ENCODE results near the gene ABHD5. TPM values are rescaled to one million over a fixed set of nuclear protein-coding genes. Genes with fewer than 3 reads are reported as not detected.

The ABHD5 gene
- total and polyA plus RNA-seq, 2 of the 8 experiments (the other 6 are each of a cell fraction or from before 2014, with no cell fraction given): 10.5 to 16.4 TPM

DNA sequence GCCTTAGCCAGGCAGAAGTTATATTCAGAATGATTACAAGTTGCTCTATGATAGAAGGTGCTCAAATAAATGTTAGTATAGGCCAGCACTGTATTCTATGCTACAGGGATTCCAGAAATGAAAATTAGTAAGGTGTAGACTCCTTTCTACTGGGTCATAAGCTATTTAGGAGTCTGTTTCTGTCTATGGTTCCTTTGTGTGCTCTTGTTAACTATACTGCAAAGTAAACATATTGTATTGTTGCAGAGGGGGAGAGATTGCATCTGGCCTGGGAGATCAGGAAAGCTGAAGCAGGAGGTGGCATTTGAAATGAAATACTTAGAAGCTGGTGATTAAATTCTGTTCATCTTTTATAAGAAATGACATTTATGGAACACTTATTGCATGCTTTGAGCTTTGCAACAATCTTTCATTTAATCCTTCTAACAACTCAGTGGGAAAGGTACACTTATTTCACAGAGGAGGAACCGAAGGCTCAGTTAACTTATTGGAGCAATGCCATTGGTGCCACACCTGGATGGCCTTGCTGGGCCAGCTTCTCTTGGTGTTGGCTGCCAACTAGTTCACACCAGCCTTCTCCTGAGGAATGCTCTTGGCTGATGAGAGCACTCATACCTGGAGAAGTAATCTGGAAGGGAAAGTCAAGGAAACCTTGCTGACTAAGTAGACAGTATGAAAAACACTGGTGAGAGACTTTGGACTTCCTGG, 39.1 kb downstream of the ABHD5 start:
- no peak overlapping the region for H2BK12ac ChIP-seq (ENCODE audit: low read depth, low read length)
- no peak overlapping the region for H3K4me3 ChIP-seq (ENCODE audit: extremely low read depth in 1 of 4, insufficient read depth in 2 of 4, low read depth in 3 of 4, low read length in 4 of 4)
- FAIRE-seq (no peak), DNase-seq (ENCODE audit: low read depth in 1 of 2, low spot score in 2 of 2) (no peak)
- no peaks in the 10 kb centered on the region for H3K79me2 ChIP-seq (ENCODE audit: control insufficient read depth in 1 of 2, insufficient read depth in 2 of 2, low read length in 2 of 2)
- H3K56ac ChIP-seq (replicated peaks; ENCODE audit: insufficient read length, low read depth, low read length): no peak overlapping the region
- H3K4me1 ChIP-seq (replicated peaks in 1 of 4; ENCODE audit: control insufficient read depth in 3 of 4, insufficient read depth in 4 of 4, low read length in 3 of 4): peaks cover 2 to 11% (median 5%) of the 10 kb centered on the region in 4 experiments; a peak in 5 of 7 replicates
- H3K4ac ChIP-seq (replicated peaks; ENCODE audit: insufficient read length, low read depth, low read length): no peak overlapping the region
- no peaks in the 10 kb centered on the region for H3K36me3 ChIP-seq (ENCODE audit: control insufficient read depth in 2 of 4, insufficient read depth in 4 of 4, low read length in 3 of 4)
- no peak overlapping the region for H2BK20ac ChIP-seq (ENCODE audit: low read length)
- no peak overlapping the region for H4K91ac ChIP-seq (replicated peaks; ENCODE audit: insufficient read length, low read length)
- WGBS, 2 experiments (ENCODE audit: extremely low coverage in 1 of 2, insufficient coverage in 1 of 2, insufficient read length in 1 of 2, insufficient replicate concordance in 2 of 2, low coverage in 1 of 2, low lambda C conversion rate in 2 of 2, missing lambda C conversion rate in 1 of 2): 93% methylated on average over 1 of the region's 1 CpG; no CpG with 5 or more reads in 1 of the 2 experiments
- H3K79me1 ChIP-seq (ENCODE audit: low read depth, low read length): no peaks in the 10 kb centered on the region
- H3K9me3 ChIP-seq (ENCODE audit: insufficient read depth in 2 of 2, low read depth in 1 of 2, low read length in 1 of 2): no peaks in the 10 kb centered on the region
- no peak overlapping the region for H3K4me2 ChIP-seq (ENCODE audit: insufficient read depth in 1 of 2, low read depth in 2 of 2, low read length in 2 of 2)
- no peak overlapping the region for H2AK5ac ChIP-seq (ENCODE audit: low read depth, low read length)
- no peak overlapping the region for H2AFZ ChIP-seq (ENCODE audit: low read length)
- ChIA-PET POLR2A (ENCODE audit: partially characterized antibody) (interaction anchor here (0.6 kb wide), 1 partner anchor 486 kb away, joined by 3 read pairs; no protein-coding TSS in a partner anchor), CTCF (ENCODE audit: partially characterized antibody) (interaction anchor here (0.9 kb wide), 1 partner anchor 128 kb away, joined by 3 read pairs; no protein-coding TSS in a partner anchor)
- H3K27me3 ChIP-seq (replicated peaks in 1 of 4; ENCODE audit: control insufficient read depth in 3 of 4, extremely low read depth in 1 of 4, insufficient read depth in 3 of 4, low read length in 3 of 4): no peaks in the 10 kb centered on the region
- H2BK120ac ChIP-seq (replicated peaks; ENCODE audit: low read depth, low read length): no peak overlapping the region
- no peak overlapping the region for H3K23ac ChIP-seq (ENCODE audit: insufficient read length)
- no peaks in the 10 kb centered on the region for H3K23me2 ChIP-seq (ENCODE audit: low read depth, low read length)
- H3K18ac ChIP-seq (ENCODE audit: extremely low read depth, low read length): no peak overlapping the region
- H4K5ac ChIP-seq (ENCODE audit: insufficient read length, low read depth, low read length): no peak overlapping the region
- no peak overlapping the region for H2BK5ac ChIP-seq (ENCODE audit: low read depth, low read length)
- no peak overlapping the region for H4K8ac ChIP-seq (ENCODE audit: extremely low read depth, insufficient read depth, low read length)
- no peak overlapping the region for H2BK15ac ChIP-seq (ENCODE audit: low read length)
- no peaks in the 10 kb centered on the region for H4K20me1 ChIP-seq (replicated peaks in 1 of 2; ENCODE audit: control insufficient read depth in 1 of 2, insufficient read depth in 2 of 2, low read length in 2 of 2)
- H3K27ac ChIP-seq (ENCODE audit: low read depth, low read length): no peak overlapping the region
- H3K9ac ChIP-seq (replicated peaks in 1 of 4; ENCODE audit: extremely low read depth in 1 of 4, low read depth in 3 of 4, low read length in 3 of 4): no peak overlapping the region
- H3K14ac ChIP-seq (ENCODE audit: insufficient read length): no peak overlapping the region
- TF ChIP-seq CBX5 (IDR thresholded peaks at IDR 0.05; ENCODE audit: low read depth, low read length): no peak
- no peak for TF ChIP-seq CEBPB (IDR thresholded peaks at IDR 0.05; ENCODE audit: low read depth, low read length)
- TF ChIP-seq ZNF274 (IDR thresholded peaks at IDR 0.05; ENCODE audit: borderline replicate concordance, extremely low read depth, low read length): no peak
- TF ChIP-seq SRF (IDR thresholded peaks at IDR 0.05; ENCODE audit: low read depth, low read length): no peak
- TF ChIP-seq KDM1A (IDR thresholded peaks at IDR 0.05; ENCODE audit: borderline replicate concordance, low read length): no peak
- TF ChIP-seq EZH2 (IDR thresholded peaks at IDR 0.05; ENCODE audit: low read depth, low read length, severe bottlenecking): no peak
- TF ChIP-seq GABPA (IDR thresholded peaks at IDR 0.05; ENCODE audit: borderline replicate concordance, insufficient read depth, low read length): no peak
- no peak for TF ChIP-seq POLR2A (IDR thresholded peaks at IDR 0.05; ENCODE audit: control extremely low read depth in 1 of 2, low read depth in 2 of 2, low read length in 2 of 2)
- no peak for TF ChIP-seq CTBP2 (IDR thresholded peaks at IDR 0.05; ENCODE audit: borderline replicate concordance, insufficient read depth, insufficient read length, low read length)
- no peak for TF ChIP-seq GTF2F1 (IDR thresholded peaks at IDR 0.05; ENCODE audit: borderline replicate concordance, low read depth, low read length)
- TF ChIP-seq POLR2AphosphoS5 (IDR thresholded peaks at IDR 0.05; ENCODE audit: low read depth, low read length): no peak
- no peak for TF ChIP-seq JUN (IDR thresholded peaks at IDR 0.05; ENCODE audit: low read depth, low read length)
